Inferior parietal cortex (tissue), 1 donor: ENCODE results near the gene ZNF773.
"Not testable (repeated sequence)": the region's sequence is repeated elsewhere in the genome, so short reads cannot be mapped to it uniquely, and the experiment has no call there.

ENCODE experiments used
- DNase-seq: peaks from one replicate; pipeline ENCODE4 v3.0.0-alpha.2; 2016; ENCODE audit errors: extremely low spot score

Gene ZNF773

DNA sequence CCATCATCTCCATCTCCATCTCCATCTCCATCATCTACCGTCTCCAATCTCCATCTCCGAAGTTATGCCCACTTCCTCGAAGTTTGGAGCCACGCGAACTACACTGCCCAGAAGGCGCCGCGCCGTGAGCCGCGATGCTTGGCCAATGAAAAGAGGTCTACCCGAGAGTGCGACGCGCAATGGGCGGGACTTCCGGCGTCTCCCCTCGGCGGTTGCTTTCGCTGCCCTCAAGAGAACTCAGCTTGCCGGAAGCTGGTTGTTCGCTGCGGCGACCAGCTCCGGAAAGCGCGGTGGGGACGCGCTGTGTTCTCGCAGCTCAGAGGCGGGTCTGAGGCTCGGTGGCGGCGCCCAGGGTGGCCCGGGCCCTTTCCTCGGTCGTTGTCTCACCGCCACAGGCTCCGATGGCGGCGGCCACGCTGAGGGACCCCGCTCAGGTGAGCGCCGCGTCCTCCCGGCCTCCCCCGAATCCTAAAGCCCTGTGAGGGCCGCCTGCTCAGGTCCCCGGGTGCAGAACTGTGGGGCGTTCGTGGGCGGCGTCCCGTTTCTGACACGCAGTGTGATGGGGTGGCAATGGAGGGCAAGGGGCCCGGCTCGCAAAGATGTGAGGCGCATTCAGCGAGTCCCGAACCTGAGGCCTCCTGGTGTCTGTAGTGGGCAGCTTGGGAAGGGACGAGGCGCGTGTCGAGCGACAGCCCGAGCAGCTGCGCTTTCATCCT lies at the start of gene ZNF773:
Gene ZNF773, plus strand, starts transcription at position 259 of the 716 bp plus-strand sequence. Its CDS starts 143 bp downstream, at position 402.
- peak; percentile 77 for DNase-seq

DNA sequence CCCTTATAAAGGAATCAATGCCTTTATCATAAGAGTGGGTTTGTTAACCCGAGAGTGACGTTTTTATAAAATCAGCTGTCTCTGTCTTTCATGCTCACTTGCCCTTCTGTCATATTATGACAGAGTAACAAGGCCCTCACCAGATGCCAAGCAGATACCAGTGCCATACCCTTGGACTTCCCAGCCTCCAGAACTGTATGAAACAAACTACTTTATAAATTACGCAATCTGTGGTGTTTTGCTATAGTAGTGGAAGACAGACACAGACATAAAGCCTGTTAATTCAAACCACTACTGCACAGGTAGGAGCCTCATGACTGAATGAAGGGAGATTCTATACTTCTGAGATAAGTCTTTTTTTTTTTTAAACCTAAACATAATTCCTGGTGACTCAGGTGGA lies 47.4 kb upstream of the ZNF773 start:
- no peak for DNase-seq

DNA sequence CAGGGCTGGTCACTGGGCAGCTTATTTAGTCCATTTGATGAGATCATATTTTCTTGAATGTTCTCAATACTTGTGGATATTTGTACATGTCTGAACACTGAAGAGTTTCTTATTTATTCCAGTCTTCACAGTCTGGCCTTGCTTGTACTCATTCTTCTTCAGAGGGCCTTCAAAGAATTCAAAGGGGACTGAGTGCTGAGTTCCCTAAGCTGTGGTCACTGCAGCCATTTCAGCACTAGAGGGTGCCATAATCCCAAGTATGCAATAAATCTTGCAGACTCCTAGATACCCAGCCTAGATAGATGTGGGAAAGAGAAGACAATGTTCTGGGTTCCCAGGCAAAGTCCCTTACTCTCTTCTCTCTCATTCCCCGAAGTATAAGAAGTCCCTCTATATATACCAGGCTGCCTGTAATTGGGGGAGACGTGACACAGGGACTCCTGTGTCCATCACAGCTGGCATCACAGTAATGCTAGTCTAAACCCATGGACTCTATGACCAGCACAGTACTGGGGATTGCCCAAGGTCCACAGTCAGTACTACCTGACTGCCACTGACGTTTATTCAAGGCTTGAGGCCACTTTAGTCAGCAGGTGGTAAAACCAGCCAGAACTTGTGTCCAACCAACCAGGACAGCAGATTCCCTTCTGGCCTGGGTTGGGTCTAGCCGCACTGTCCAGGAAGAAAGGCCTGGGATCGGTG lies 33.9 kb upstream of the ZNF773 start:
- DNase-seq = no peak

DNA sequence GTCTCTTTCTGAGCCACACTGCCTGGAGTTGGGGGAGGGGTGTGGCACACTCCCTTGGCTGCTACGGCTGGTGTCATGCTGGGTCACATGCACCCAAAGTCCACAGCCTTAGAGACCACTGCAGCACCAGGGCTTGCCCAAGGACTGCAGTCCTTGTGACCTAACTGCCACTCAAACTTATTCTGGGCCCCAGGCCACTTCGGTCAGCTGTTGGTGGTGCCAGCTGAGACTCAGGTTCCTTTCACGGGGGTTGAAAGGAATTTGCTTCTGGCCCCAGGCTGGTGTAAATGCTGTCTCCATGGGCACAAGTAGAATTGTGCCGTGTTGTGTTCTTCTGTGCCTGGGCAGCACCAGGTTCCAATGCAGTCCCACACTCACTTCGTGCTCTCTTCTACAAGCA lies 33.2 kb upstream of the ZNF773 start:
- no peak for DNase-seq

DNA sequence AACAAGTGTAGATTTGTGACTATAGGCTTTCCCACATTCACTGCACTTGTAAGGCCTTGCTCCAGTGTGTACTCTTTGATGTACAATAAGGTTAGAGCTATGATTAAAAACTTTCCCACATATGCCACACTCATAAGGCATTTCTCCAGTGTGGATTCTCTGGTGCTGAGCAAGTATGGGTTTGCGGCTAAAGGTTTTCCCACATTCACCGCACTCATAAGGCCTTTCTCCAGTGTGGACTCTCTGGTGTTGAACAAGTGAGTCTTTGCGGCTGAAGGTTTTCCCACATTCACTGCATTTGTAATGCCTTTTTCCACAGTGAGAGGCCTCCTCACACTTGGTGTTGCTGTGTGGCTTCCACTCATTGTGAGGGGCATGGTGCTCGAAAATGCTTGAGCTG lies 26.1 kb upstream of the ZNF773 start:
- DNase-seq = no peak

DNA sequence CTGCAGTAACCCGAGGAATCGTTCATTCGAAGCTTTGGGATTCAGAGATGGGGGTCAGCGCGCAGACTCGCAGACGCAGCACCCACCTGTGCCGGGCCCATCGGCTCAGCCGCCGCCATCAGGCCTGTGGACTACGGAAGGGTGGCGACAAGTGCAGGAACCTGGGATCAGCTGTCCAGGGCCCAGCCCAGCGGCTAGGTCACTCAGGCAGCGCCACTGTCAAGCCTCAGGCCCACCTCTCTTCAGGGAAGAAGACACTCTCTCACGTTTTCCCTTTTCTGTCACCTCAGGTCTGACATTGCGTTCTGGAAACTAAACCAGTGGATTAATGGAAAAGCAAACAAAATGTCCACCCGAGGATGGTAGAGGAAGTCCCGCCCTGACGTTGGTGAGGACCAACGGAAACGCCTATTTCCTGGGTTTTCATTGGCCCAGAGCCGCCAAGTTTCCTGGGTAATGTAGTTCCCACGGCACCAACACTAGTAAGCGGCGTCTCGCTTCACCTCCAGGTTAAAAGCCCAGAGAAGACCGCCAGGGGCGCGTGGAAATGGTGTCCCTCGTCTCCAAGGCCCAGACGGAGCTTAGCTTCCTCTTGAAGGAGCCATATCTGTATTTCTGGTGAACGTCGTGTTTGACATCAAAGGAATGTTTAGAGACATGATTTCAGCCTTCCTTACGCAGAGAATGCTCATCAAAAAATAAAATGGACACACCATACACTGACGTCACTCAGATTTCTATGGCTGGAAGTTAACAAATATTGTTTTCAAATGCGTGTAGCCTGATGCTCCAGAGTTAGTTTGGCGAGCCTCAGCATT lies 22.3 kb upstream of the ZNF773 start, which contains the start of gene ZNF772:
Gene ZNF772, minus strand, starts transcription at position 376 of the 818 bp plus-strand sequence. Its CDS starts 257 bp downstream, at position 119.
- peak; percentile 98 for DNase-seq

DNA sequence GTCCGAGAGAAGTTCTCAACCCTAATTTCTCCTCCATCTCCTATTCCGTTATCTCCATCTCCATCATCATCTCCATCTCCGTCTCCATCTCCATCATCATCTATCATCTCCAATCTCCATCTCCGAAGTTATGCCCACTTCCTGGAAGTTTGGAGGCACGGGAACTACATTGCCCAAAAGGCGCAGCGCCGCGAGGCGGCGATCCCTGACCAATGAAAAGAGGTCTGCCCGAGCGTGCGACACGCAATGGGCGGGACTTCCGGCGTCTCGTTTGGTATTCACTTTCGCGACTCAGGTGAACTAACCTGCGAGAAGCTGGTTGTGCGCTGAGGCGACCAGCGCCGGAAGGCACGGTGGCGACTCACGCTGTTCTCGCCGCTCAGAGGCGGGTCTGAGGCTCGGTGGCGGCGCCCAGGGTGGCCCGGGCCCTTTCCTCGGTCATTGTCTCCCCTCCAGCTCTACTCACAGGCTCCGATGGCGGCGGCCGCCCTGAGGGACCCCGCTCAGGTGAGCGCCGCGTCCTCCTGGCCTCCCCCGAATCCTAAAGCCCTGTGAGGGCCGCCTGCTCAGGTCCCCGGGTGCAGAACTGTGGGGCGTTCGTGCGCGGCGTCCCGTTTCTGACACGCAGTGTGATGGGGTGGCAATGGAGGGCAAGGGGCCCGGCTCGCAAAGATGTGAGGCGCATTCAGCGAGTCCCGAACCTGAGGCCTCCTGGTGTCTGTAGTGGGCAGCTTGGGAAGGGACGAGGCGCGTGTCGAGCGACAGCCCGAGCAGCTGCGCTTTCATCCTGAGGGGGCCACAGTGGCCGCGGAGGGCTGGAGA lies 12.1 kb upstream of the ZNF773 start, which contains the start of gene ZNF419:
Gene ZNF419, plus strand, starts transcription at position 274 of the 822 bp plus-strand sequence. Its CDS starts 201 bp downstream, at position 475.
- DNase-seq = peak; percentile 93

DNA sequence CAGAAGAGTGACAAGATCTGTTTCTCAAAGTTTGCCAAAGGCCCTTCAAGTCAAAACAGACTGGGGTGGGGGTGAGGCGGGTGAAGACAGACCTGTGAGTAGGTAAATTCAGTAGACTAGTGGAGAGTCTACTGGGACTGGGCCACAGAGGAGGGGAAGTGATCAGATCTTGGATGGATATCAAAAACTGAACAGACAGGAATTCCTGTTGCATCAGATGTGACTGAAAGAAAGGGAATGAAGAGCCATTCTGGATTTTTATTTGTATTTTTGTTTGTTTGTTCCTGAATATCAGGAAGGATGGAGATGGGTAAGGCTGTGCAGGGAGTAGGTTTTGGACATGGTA lies 11.5 kb upstream of the ZNF773 start:
- DNase-seq = not testable (repeated sequence)

DNA sequence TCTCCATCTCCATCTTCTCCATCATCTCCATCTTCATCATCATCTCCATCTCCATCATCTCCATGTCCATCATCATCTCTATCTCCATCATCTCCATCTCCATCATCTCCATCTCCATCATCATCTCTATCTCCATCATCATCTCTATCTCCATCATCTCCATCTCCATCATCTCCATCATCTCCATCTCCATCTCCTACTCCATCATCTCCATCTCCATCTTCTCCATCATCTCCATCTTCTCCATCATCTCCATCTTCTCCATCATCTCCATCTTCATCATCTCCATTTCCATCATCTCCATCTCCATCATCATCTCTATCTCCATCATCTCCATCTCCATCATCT lies 432 bp upstream of the ZNF773 start:
- DNase-seq = not testable (repeated sequence)

DNA sequence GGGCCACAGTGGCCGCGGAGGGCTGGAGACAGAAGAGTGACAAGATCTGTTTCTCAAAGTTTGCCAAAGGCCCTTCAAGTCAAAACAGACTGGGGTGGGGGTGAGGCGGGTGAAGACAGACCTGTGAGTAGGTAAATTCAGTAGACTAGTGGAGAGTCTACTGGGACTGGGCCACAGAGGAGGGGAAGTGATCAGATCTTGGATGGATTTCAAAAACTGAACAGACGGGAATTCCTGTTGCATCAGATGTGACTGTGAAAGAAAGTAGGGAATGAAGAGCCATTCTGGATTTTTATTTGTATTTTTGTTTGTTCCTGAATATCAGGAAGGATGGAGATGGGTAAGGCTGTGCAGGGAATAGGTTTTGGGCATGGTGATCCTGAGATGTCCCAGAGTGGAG lies 662 bp downstream of the ZNF773 start:
- not testable (repeated sequence) for DNase-seq

DNA sequence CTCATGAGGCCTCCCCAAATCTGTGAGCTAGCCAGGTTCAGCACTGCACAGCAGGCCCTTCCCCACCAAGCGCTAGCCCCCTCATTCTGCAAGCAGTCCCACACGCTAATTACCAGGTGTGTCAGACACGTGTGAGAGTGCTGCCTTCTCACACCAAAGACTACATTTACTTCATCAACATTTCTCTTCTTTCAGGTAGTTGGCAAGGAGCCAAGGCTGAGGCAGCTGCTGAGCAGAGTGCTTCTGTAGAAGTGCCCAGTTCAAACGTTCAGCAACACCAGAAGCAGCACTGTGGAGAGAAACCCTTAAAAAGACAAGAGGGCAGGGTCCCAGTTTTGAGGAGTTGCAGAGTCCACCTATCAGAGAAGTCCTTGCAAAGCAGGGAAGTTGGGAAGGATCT lies 6.4 kb downstream of the ZNF773 start:
- no peak for DNase-seq

DNA sequence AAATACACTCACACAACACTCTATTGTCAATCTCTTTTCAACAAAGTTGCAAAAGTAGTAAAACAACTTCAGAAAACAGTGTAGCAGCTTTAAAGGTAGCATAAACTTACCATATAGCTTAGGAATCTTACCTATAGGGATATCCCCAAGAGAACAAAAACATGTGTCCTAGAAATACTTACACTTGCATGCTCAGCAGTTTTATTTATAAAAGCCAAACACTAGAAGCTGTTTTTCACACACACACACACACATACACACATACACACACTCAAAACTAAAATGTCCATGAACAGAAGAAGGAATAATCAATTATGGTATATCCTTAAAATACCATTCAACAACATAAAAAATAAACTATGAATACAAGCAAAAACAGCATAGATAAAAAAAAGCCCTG lies 11.7 kb downstream of the ZNF773 start:
- no peak for DNase-seq

DNA sequence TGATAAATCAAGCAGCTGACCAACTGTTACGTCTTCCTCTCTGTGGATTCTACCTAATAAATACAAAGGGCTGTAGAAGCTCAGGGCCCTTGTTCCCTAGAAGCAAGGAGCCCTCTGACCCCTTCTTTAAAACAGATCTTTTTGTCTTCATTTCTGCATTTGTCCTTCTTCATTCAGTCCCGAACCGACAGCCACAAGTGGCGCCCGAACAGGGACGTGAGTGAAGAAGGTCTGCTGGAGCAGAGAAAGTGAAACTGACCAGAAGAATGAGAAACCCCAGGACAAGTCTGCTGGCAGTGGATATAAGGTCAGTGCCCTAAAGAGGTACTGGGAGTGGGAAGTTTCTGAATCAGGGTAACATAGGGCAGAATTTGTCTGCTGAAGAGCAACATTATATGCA lies 13.1 kb downstream of the ZNF773 start:
- no peak for DNase-seq

DNA sequence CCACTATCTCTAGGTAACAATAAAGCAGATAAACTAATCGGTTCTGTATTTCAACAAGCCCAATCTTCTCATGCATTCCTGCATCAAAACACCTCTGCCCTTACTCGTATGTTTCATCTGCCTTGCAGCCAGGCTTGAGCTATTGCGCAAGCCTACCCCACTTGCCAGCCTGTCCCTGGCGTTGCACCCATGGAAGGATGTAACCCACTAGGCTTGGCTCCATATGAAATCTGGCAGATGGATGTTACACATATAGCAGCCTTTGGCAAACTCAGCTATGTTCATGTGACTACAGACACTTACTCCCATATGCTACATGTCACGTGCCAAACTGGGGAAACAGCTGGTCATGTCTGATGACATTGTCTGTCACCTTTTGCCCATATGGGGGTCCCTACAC lies 15.5 kb downstream of the ZNF773 start:
- DNase-seq = no peak

DNA sequence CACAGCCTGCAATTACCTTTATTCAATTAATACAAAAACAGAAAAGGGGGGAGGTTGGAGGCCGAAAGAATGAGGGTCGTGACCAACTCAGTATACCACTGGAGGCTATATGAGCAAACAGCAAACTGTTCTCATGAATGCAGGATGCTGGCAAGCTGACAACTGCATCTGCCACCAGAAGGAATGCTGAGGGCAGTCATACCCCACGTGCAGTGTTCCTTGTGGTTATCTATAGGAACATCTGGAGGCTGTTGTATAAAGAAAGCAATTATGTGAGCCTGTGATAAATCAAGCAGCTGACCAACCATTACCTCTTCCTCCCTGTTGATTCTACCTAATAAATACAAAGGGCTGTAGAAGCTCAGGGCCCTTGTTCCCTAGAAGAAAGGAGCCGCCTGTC lies 18.3 kb downstream of the ZNF773 start:
- not testable (repeated sequence) for DNase-seq

DNA sequence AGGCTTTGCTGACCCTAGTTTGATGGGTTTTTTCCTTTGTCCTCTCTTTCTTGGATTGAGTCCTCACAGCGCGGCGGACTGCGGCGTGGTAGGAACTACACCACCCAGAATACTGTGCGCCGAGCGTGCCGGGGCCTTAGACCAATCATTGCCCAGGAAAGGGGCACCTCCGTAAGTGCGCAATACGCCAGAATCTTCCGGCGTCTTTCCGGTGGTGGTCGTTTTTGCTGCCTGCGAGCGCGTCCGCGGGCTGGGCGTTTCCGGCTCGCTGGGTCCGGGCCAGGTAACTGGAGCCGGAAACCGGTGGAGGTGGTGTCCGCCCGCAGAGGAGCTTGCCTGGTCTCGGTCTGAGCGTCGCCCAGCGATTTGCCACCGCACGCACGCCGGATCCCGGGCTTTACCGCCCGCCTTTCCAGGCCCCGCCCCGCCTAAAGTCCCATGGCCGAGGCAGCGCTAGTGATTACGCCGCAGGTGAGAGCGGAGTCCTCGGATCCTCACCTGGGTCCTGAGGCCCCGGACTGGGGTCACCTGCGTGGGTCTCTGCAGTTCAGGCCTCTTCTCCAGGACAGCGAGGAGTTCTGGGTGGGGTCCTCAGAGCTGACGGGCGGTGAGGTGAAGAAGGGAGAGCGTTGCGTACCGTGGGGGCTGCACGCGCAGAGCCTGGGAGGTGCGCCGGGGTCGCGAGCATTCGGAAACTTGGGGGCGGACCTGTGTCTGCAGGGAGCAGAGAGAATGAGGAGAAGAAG lies 27.6 kb downstream of the ZNF773 start, which contains the start of gene ZNF549:
Gene ZNF549, plus strand, starts transcription at position 221 of the 746 bp plus-strand sequence. Its CDS starts 218 bp downstream, at position 439.
- DNase-seq = peak; percentile 87

DNA sequence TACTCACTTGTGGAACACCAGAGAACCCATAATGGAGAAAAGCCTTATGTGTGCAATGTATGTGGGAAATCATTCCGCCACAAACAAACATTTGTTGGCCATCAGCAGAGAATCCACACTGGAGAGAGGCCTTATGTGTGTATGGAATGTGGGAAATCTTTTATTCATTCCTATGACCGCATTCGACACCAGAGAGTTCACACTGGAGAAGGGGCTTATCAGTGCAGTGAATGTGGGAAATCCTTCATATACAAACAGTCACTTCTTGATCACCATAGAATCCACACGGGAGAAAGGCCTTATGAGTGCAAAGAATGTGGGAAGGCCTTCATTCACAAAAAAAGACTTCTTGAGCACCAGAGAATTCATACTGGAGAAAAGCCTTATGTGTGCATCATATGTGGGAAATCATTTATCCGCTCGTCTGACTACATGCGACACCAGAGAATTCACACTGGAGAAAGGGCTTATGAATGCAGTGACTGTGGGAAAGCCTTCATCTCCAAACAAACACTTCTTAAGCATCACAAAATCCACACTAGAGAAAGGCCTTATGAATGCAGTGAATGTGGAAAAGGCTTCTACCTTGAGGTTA lies 38.3 kb downstream of the ZNF773 start:
- no peak for DNase-seq

DNA sequence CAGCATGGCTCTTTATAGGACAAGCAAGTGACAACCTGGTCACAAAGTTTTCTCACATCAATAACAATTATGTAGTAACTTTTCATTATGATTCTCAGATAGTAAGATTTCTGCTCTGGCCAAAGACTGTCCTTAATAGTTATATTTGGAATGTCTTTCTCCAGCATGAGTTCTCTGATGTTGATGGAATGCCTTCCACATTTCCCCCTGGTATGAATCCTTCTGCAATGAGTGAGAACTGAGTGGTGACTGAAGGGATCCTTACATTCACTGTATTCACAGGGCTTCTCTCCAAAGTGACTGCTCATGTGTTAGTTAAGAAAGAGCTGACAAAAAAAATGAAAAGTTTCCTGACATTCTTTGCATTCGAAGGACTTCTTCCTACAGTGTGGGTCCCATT lies 46.8 kb downstream of the ZNF773 start:
- DNase-seq = no peak

DNA sequence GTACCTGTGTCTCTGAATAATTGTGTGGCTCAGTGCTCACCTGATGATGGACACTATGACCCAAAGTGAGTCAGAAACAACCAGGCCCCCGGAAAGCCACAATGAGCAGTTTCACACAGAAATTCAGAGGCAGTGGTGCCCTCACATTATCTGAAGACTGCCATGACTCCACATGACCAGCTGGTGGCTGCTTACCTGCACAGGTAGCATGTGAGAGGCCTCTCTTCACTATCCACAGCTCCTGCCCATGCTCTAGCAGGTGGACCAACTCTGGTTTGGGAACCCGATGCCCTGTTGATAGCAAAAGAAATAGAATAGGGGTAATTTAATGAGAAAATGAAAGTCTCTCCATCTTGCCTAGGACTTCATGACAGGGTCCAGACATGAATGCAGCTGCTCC lies 52.7 kb downstream of the ZNF773 start:
- DNase-seq = no peak

DNA sequence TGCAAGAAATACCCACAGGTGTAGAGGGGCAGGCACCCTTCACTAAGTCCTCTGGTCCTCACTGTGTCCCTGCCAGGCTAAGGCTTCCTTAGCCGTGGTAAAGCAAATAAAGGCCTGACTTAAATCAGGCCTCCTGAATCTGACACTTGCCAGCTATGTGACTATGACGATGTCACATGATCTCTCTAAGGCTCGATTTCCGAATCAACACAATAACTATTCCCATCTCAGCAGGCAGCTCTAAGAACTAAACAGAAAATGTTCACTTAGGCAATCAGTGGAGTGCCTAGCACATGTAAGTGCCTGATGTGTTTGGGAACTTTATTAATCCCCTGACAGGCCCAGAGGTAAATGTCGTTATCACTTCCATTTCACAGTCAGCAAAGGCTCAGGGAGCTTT lies 57.9 kb downstream of the ZNF773 start:
- no peak for DNase-seq
